ENCODE results near the gene TSPAN2. TPM values are rescaled to one million over a fixed set of nuclear protein-coding genes. Genes with fewer than 3 reads are reported as not detected.
A peak's percentile ranks its signal among the peaks of the same experiment; 100 is the strongest.

The TSPAN2 gene
- total RNA-seq, 4 donors from 2014 or later, result 10.8 to 16.4 (median 11.7) TPM

- peak overlapping the region in 3 of 4 donors; percentile 34 to 48 (median 34) for H3K4me3 ChIP-seq
- H3K27me3 ChIP-seq, result no peaks in the 10 kb centered on the region
- in situ Hi-C loops (cut with MboI; ENCODE audit: low pct_ligation_motif_present in 1 of 4, low pct_unique_long_range_greater_than_20kb in 1 of 4, low sequenced_read_pairs in 3 of 4), result no loop called here
- TF ChIP-seq EP300 (IDR thresholded peaks at IDR 0.05; ENCODE audit: low read depth), result peak; percentile 40
- no peak for TF ChIP-seq CTCF (IDR thresholded peaks at IDR 0.05)
- peak in 2 of 3 donors; percentile 18 to 55 for TF ChIP-seq POLR2AphosphoS5 (IDR thresholded peaks at IDR 0.05)
- peak; percentile 40 for TF ChIP-seq POLR2A (IDR thresholded peaks at IDR 0.05)
- intact Hi-C loops (cut with DNase I; ENCODE audit: low total_unique reads), result no loop called here
- peak; percentile 72 for DNase-seq
- no peaks in the 10 kb centered on the region for H3K36me3 ChIP-seq
- 10 to 11% methylated on average over 5 to 13 of the region's 13 CpGs for WGBS, 2 donors (ENCODE audit: low coverage in 1 of 2)
- peak overlapping the region; percentile 83 to 88 (median 87) for H3K27ac ChIP-seq
- H3K9me3 ChIP-seq, result no peaks in the 10 kb centered on the region
- peaks cover 0 to 22% (median 13%) of the 10 kb centered on the region in 4 donors for H3K4me1 ChIP-seq
These were observed 9.8 kb upstream of the TSPAN2 start for GRCh38 chr1:115098979-115099692.

- H3K27me3 ChIP-seq, result no peaks in the 10 kb centered on the region
- peaks cover 0 to 10% (median 4%) of the 10 kb centered on the region in 4 donors for H3K4me1 ChIP-seq
- in situ Hi-C loops (cut with MboI; ENCODE audit: low pct_ligation_motif_present in 1 of 4, low pct_unique_long_range_greater_than_20kb in 1 of 4, low sequenced_read_pairs in 3 of 4) (no loop called here), intact Hi-C loops (cut with DNase I; ENCODE audit: low total_unique reads) (no loop called here)
- no peak overlapping the region for H3K4me3 ChIP-seq
- TF ChIP-seq POLR2AphosphoS5 (IDR thresholded peaks at IDR 0.05) (peak in 1 of 3 donors; percentile 37), CTCF (IDR thresholded peaks at IDR 0.05) (no peak), EP300 (IDR thresholded peaks at IDR 0.05; ENCODE audit: low read depth) (no peak)
- DNase-seq, result no peak
- H3K9me3 ChIP-seq, result no peaks in the 10 kb centered on the region
- H3K36me3 ChIP-seq, result no peaks in the 10 kb centered on the region
- H3K27ac ChIP-seq, result peak overlapping the region in 1 of 4 donors; percentile 86
- 67 to 93% methylated on average over 1 of the region's 1 CpG for WGBS, 2 donors (ENCODE audit: low coverage in 1 of 2)
These were observed 2.9 kb upstream of the TSPAN2 start for GRCh38 chr1:115092175-115092574.

DNA sequence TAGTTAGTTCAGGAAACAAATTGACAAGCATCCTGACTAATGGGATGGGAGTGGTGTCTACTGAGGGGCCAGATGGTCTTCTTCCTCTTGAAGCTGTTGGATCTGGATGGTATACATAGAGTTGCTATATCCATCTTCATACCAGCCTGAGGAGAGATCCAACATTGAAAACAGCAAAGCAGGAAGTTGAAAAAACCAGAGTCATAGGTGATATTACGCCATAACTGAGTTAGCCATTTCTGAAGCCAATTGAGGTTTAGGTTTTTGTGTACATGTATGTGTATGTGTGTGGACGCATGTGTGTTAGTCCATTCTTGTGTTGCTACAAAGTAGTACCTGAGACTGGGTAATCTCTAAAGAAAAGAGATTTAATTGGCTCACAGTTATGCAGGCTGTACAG is 2.3 kb upstream of the TSPAN2 start:
- peak overlapping the region in 2 of 4 donors; percentile 86 to 92 for H3K27ac ChIP-seq
- peaks cover 0 to 11% (median 7%) of the 10 kb centered on the region in 4 donors for H3K4me1 ChIP-seq
- intact Hi-C loops (cut with DNase I; ENCODE audit: low total_unique reads), result no loop called here
- in situ Hi-C loops (cut with MboI; ENCODE audit: low pct_ligation_motif_present in 1 of 4, low pct_unique_long_range_greater_than_20kb in 1 of 4, low sequenced_read_pairs in 3 of 4), result no loop called here
- no peak for TF ChIP-seq CTCF (IDR thresholded peaks at IDR 0.05)
- TF ChIP-seq EP300 (IDR thresholded peaks at IDR 0.05; ENCODE audit: low read depth), result no peak
- no peak for TF ChIP-seq POLR2A (IDR thresholded peaks at IDR 0.05)
- no peak for TF ChIP-seq POLR2AphosphoS5 (IDR thresholded peaks at IDR 0.05)
- H3K36me3 ChIP-seq, result no peaks in the 10 kb centered on the region
- 95 to 100% methylated on average over 1 to 2 of the region's 2 CpGs for WGBS, 2 donors (ENCODE audit: low coverage in 1 of 2)
- H3K27me3 ChIP-seq, result no peaks in the 10 kb centered on the region
- H3K4me3 ChIP-seq, result no peak overlapping the region
- DNase-seq, result no peak
- H3K9me3 ChIP-seq, result no peaks in the 10 kb centered on the region

- H3K27ac ChIP-seq, result peak overlapping the region; percentile 79 to 92 (median 86)
- no peaks in the 10 kb centered on the region for H3K36me3 ChIP-seq
- TF ChIP-seq POLR2AphosphoS5 (IDR thresholded peaks at IDR 0.05) (no peak), EP300 (IDR thresholded peaks at IDR 0.05; ENCODE audit: low read depth) (no peak), CTCF (IDR thresholded peaks at IDR 0.05) (no peak), POLR2A (IDR thresholded peaks at IDR 0.05) (no peak)
- in situ Hi-C loops (cut with MboI; ENCODE audit: low pct_ligation_motif_present in 1 of 4, low pct_unique_long_range_greater_than_20kb in 1 of 4, low sequenced_read_pairs in 3 of 4) (no loop called here), intact Hi-C loops (cut with DNase I; ENCODE audit: low total_unique reads) (no loop called here)
- H3K9me3 ChIP-seq, result no peaks in the 10 kb centered on the region
- no peak overlapping the region for H3K4me3 ChIP-seq
- WGBS, 2 donors (ENCODE audit: low coverage in 1 of 2), result 91 to 94% methylated on average over 4 of the region's 4 CpGs
- H3K27me3 ChIP-seq, result no peaks in the 10 kb centered on the region
- no peak for DNase-seq
- H3K4me1 ChIP-seq, result peaks cover 0 to 17% (median 11%) of the 10 kb centered on the region in 4 donors
These were observed 1.7 kb upstream of the TSPAN2 start for GRCh38 chr1:115090956-115091355.
